ENCODE measurements around the gene FHOD3. TPM values are rescaled to one million over a fixed set of nuclear protein-coding genes. Genes with fewer than 3 reads are reported as not detected.

FHOD3 gene
- total and polyA plus RNA-seq, 2 of the 13 experiments (the other 11 are each of a cell fraction or from before 2014, with no cell fraction given) = 0.07 TPM; not detected in 1

GRCh38 chr18:36312806-36313395, 15.4 kb downstream of the FHOD3 start:
- H3K9ac ChIP-seq (ENCODE audit: insufficient read depth, low read depth, low read length) = no peak overlapping the region
- no peak overlapping the region for H3K27ac ChIP-seq (ENCODE audit: extremely low read length, insufficient read depth, low read length)
- H3K79me2 ChIP-seq (ENCODE audit: insufficient read depth, low read length) = no peaks in the 10 kb centered on the region
- 0 out of 2 replicates have a peak, but pooled peaks cover 4% of the 10 kb centered on the region for H3K4me1 ChIP-seq (ENCODE audit: insufficient read depth, low read length)
- ChIA-PET CTCF (ENCODE audit: low intra/inter-chr PET ratio, low total read pairs) (no interaction called here), POLR2A (no interaction called here)
- in situ Hi-C loops (cut with HindIII; ENCODE audit: extremely low pct_ligation_motif_present, low pct_unique_long_range_greater_than_20kb) = no loop called here
- H4K20me1 ChIP-seq (ENCODE audit: insufficient read depth, low read length) = no peaks in the 10 kb centered on the region
- H3K4me3 ChIP-seq (replicated peaks in 1 of 3; ENCODE audit: insufficient read depth in 1 of 3, low read depth in 2 of 3, low read length in 3 of 3) = no peak overlapping the region
- no peak overlapping the region for H2AFZ ChIP-seq (ENCODE audit: low read length)
- no peak for ATAC-seq
- H3K36me3 ChIP-seq (replicated peaks in 1 of 2; ENCODE audit: control insufficient read depth in 1 of 2, insufficient read depth in 2 of 2, low read length in 2 of 2) = no peaks in the 10 kb centered on the region
- no peaks in the 10 kb centered on the region for H3K9me3 ChIP-seq (ENCODE audit: low read length)
- no peak overlapping the region for H3K4me2 ChIP-seq (ENCODE audit: low read depth, low read length)
- 14% methylated on average over 2 of the region's 2 CpGs for WGBS (ENCODE audit: low lambda C conversion rate)
- no TSS peak for BruUV-seq (replicated peaks)
- peaks cover 0 to 25% of the 10 kb centered on the region in 2 experiments; a peak in 2 of 5 replicates for H3K27me3 ChIP-seq (ENCODE audit: control insufficient read depth in 1 of 2, insufficient read depth in 2 of 2, low read length in 2 of 2)
- intact Hi-C loops (cut with micrococcal nuclease; ENCODE audit: unreplicated experiment) = no loop called here
- FAIRE-seq = no peak
- no peak for DNase-seq (ENCODE audit: low spot score)
- TF ChIP-seq ZBTB33 (CRISPR knock-in tag; IDR thresholded peaks at IDR 0.05) (no peak), SP2 (CRISPR knock-in tag; IDR thresholded peaks at IDR 0.05) (no peak), HNRNPK (IDR thresholded peaks at IDR 0.05; ENCODE audit: low read depth, low read length, poor library complexity, severe bottlenecking) (no peak), ZNF350 (CRISPR knock-in tag; IDR thresholded peaks at IDR 0.05; ENCODE audit: borderline replicate concordance, low read depth) (no peak), HES4 (CRISPR knock-in tag; IDR thresholded peaks at IDR 0.05; ENCODE audit: borderline replicate concordance) (no peak), ARID3A (IDR thresholded peaks at IDR 0.05; ENCODE audit: low read depth, low read length) (no peak), STAG1 (CRISPR knock-in tag; IDR thresholded peaks at IDR 0.05) (no peak), LRRFIP1 (CRISPR knock-in tag; conservative IDR thresholded peaks at IDR 0.05) (no peak), SYNCRIP (IDR thresholded peaks at IDR 0.05; ENCODE audit: insufficient read depth, low read depth, low read length) (no peak), MBD4 (IDR thresholded peaks at IDR 0.05; ENCODE audit: borderline replicate concordance, low read length) (no peak), ZNF616 (CRISPR knock-in tag; IDR thresholded peaks at IDR 0.05; ENCODE audit: low read depth) (no peak), HIVEP1 (CRISPR knock-in tag; IDR thresholded peaks at IDR 0.05) (no peak), TFAP4 (IDR thresholded peaks at IDR 0.05; ENCODE audit: borderline replicate concordance, low read depth) (no peak), TBX2 (CRISPR knock-in tag; IDR thresholded peaks at IDR 0.05; ENCODE audit: borderline replicate concordance) (no peak), SOX13 (IDR thresholded peaks at IDR 0.05) (no peak), SOX13 (CRISPR knock-in tag; conservative IDR thresholded peaks at IDR 0.05 in 1 of 2, IDR thresholded peaks at IDR 0.05 in 1 of 2) (no peak)

Data from HepG2 (cell line).